HCT116 (cell line): ENCODE results near the gene RNFT1. TPM values are rescaled to one million over a fixed set of nuclear protein-coding genes. Genes with fewer than 3 reads are reported as not detected.

Experiments used
- CBX3 ChIP-seq: IDR thresholded peaks from 2 replicates; pipeline ENCODE4 v1.6.1; 2012; ENCODE audit warnings: low read depth
- EGR1 ChIP-seq: IDR thresholded peaks from 2 replicates; pipeline ENCODE4 v1.6.1; 2012; ENCODE audit warnings: low read depth
- REST ChIP-seq: IDR thresholded peaks from 2 replicates; pipeline ENCODE4 v1.6.1; 2012; ENCODE audit warnings: low read depth
- ZFX ChIP-seq: fragments of 450-650 bp; IDR thresholded peaks from 2 replicates; pipeline ENCODE4 v1.6.1; 2017
- total RNA-seq: library from RNA; stranded (reverse); gene quantifications from one replicate; pipeline ENCODE4 v1.2.1, GENCODE V29; 2021; ENCODE audit not compliant: unreplicated experiment

Gene RNFT1
- total RNA-seq, 1 experiment from 2014 or later = 24.2 TPM

GRCh38 chr17:59903455-59903854 lies 61.1 kb downstream of the RNFT1 start (continued):
- no peak for TF ChIP-seq CBX3
- no peak for TF ChIP-seq REST
- TF ChIP-seq EGR1 = no peak
- TF ChIP-seq ZFX = no peak

Other genes starting within 250 kb of the RNFT1 start
- gene TUBD1, start 71.8 kb downstream of the RNFT1 start, total RNA-seq = 13.0 TPM
- 75.7 TPM for gene RPS6KB1, start 71.6 kb downstream of the RNFT1 start, total RNA-seq
- 39.0 TPM for gene HEATR6, start 114.2 kb upstream of the RNFT1 start, total RNA-seq
- 0.20 TPM for gene CA4, start 185.2 kb upstream of the RNFT1 start, total RNA-seq